Immature natural killer cell (primary cell): ENCODE measurements around the gene KRT6A. TPM values are rescaled to one million over a fixed set of nuclear protein-coding genes. Genes with fewer than 3 reads are reported as not detected.
A peak's percentile ranks its signal among the peaks of the same experiment; 100 is the strongest.
"Not testable (repeated sequence)": the region's sequence is repeated elsewhere in the genome, so short reads cannot be mapped to it uniquely, and the experiment has no call there.

Experiments used
- DNase-seq, 3 donors: peaks; one replicate each; pipeline ENCODE4 v3.0.0; 2022; ENCODE audit warnings: mixed read lengths in 1 of 3
- H3K27ac Mint-ChIP-seq, 6 donors: one replicate each; pipeline ENCODE4 v1.8.0; 2020; ENCODE audit warnings: mixed read lengths in 6 of 6, mild to moderate bottlenecking in 5 of 6, inconsistent platforms in 4 of 6, moderate library complexity in 3 of 6
- H3K27me3 Mint-ChIP-seq, 3 donors: one replicate each; pipeline ENCODE4 v1.8.0; 2020 to 2021; ENCODE audit warnings: low read depth in 3 of 3, mild to moderate bottlenecking in 3 of 3, mixed read lengths in 3 of 3, moderate library complexity in 3 of 3, inconsistent platforms in 1 of 3
- H3K36me3 Mint-ChIP-seq, 3 donors: one replicate each; pipeline ENCODE4 v1.8.0; 2020; ENCODE audit warnings: mixed read lengths in 3 of 3, inconsistent platforms in 2 of 3, mild to moderate bottlenecking in 2 of 3
- H3K4me1 Mint-ChIP-seq, 2 donors: one replicate each; pipeline ENCODE4 v1.8.0; 2020; ENCODE audit warnings: inconsistent platforms in 2 of 2, mild to moderate bottlenecking in 2 of 2, mixed read lengths in 2 of 2, moderate library complexity in 1 of 2
- H3K4me3 Mint-ChIP-seq, 5 donors: one replicate each; pipeline ENCODE4 v1.8.0; 2020; ENCODE audit warnings: mild to moderate bottlenecking in 5 of 5, mixed read lengths in 5 of 5, inconsistent platforms in 3 of 5, moderate library complexity in 3 of 5
- H3K9me3 Mint-ChIP-seq, 6 donors: one replicate each; pipeline ENCODE4 v1.8.0; 2020; ENCODE audit warnings: mild to moderate bottlenecking in 6 of 6, mixed read lengths in 6 of 6, inconsistent platforms in 4 of 6, moderate library complexity in 3 of 6
- polyA plus RNA-seq, 3 donors: library from polyadenylated mRNA; unstranded; fragments of 300-500 nt; fragmentation: Illumina TruSeq; gene quantifications; one replicate each; pipeline ENCODE4 v1.2.3, GENCODE V29; 2021

Gene KRT6A
- polyA plus RNA-seq, 3 donors from 2014 or later, result not detected

DNA sequence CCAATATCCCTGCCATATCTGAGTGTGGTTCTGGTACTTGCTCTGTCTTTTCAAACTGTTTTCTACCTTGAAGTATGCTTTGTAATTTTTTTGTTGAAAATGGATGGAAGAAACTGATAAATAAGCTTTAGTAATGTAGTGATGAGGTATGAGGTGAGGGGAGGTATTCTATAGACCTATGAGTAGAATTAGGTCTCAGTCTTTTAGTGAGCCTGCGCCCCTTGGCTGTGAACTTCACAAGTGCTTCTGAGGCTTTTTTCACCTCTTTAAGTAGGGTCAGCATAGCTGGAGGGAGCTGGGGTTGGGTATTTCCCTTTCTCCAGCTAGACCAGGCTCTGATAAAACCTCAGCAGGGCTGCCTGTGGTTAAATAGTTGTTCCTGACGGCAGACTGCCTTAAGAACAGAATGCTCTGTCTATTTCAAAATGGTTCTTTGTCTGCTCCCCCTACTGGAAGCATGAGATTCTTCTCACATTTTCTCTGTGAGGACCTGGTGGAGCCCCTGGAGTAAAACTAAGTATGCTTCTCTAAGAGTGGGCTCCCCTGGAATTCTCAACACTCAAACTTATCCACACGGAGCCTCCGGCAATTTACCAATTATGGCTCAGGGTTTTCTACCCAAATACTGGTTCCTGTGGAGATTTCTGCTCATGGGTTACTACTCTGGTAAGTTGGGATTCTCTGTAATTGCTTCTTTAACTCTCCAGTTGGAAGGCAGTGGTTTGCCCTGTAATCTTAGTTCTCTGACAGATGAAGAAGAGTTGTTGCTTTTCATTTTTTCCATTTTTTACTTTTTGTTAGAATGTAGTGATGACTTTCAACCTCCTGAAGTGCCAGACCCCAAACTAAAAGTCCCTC lies 14.0 kb upstream of the KRT6A start:
- Mint-ChIP-seq H3K4me3 (peak overlapping the region in 4 of 5 donors; percentile 9 to 64 (median 32)), H3K4me1 (peaks cover 15 to 23% of the 10 kb centered on the region in 2 donors), H3K27ac (peak overlapping the region; percentile 5 to 89 (median 62)), H3K9me3 (peaks cover 0 to 10% (median 5%) of the 10 kb centered on the region in 6 donors), H3K36me3 (peaks cover 0 to 9% (median 8%) of the 10 kb centered on the region in 3 donors), H3K27me3 (peaks cover 0 to 11% (median 1%) of the 10 kb centered on the region in 3 donors)
- DNase-seq, result peak; percentile 64 to 69 (median 65)

DNA sequence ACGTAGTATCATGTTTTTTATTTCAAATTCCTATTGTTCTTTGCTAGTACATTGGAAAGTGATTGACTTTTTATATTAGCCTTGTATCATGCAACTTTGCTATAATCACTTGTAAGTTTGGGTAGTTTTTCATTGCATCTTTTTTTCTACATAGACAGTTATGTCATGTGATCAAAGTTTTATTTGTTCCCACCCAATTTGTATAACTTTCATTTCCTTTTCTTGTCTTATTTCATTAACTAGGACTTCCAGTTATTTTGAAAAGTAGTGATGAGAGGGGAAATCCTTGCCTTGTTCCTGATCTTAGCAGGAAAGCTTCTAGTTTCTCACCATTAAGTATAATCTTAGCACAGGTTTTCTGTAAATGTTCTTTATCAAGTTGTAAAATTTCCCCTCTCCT lies 9.8 kb upstream of the KRT6A start:
- Mint-ChIP-seq H3K4me1 (peaks cover 15 to 19% of the 10 kb centered on the region in 2 donors), H3K27ac (no peak overlapping the region), H3K36me3 (no peaks in the 10 kb centered on the region), H3K27me3 (peaks cover 0 to 9% (median 2%) of the 10 kb centered on the region in 3 donors), H3K9me3 (peaks cover 0 to 1% (median 0%) of the 10 kb centered on the region in 6 donors), H3K4me3 (no peak overlapping the region)
- DNase-seq, result no peak

DNA sequence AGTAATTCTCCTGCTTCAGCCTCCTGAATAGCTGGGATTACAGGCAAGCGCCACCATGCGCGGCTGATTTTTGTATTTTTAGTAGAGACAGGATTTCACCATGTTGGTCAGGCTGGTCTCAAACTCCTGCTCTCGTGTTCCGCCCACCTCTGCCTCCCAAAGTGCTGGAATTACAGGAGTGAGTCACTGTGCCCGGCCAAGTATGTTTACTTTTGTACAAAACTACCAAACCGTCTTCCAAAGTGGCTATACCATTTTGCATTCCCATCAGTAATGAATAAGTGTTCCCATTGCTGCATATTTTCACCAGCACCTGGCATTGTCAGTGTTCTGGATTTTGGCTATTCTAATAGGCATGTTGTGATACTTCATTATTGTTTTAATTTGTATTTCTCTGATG lies 8.4 kb upstream of the KRT6A start:
- H3K27ac Mint-ChIP-seq, result no peak overlapping the region
- H3K9me3 Mint-ChIP-seq, result peaks cover 0 to 1% (median 0%) of the 10 kb centered on the region in 6 donors
- no peak overlapping the region for H3K4me3 Mint-ChIP-seq
- no peak for DNase-seq
- H3K27me3 Mint-ChIP-seq, result peaks cover 0 to 7% (median 3%) of the 10 kb centered on the region in 3 donors
- H3K4me1 Mint-ChIP-seq, result peaks cover 3 to 5% of the 10 kb centered on the region in 2 donors
- H3K36me3 Mint-ChIP-seq, result no peaks in the 10 kb centered on the region

DNA sequence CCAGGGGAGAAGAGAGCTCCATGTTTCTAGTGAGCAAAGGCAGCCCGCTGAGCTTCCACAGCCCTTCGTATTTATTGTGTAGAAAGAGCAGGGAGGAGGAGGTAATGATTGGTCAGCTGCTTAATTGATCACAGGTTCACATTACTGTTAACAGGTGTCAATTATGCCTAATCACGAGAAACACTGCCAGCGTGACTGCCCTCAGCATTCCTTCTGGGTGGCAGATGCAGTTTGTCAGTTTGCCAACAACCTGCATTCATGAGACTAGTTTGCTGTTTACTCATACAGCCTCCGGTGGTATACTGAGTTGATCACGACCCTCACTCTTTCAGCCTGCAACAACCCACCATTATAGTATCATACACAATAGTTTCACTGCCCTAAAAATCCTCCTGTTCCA lies 7.5 kb upstream of the KRT6A start:
- H3K4me1 Mint-ChIP-seq, H3K27ac Mint-ChIP-seq, DNase-seq, H3K4me3 Mint-ChIP-seq, H3K9me3 Mint-ChIP-seq, H3K36me3 Mint-ChIP-seq, H3K27me3 Mint-ChIP-seq: not testable (repeated sequence)

DNA sequence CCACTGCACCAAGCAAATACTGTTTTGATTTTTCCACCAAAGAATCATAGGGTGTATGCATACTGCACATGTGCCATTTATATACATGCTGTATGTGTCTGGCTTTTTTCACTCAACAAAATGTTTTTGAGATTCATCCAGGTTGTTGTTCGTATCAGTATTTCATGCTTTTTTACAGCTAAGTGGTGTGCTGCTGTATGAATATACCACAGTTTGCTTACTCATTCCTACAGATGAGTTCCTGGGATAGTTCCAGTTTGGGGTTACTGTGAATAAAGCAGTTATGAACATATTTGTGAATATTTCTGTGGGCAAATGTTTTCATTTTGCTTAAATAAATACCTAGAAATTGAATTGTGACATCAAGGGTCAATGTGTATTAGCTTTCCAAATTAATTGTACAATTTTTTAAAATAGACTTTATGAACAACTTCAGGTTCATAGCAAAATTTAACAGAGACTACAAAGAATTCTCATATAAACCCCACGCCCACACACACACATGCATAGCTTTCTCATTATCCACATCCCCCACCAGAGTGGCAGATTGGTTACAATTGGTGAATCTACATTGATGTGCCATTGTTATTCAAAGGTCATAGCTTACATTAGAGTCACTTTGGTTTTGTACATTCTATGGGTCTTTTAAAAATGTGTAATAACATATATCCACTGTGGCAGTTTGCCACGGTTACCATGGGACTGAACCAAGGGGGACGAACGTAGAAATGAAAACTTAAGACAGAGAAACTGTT lies 6.9 kb upstream of the KRT6A start:
- Mint-ChIP-seq H3K36me3 (no peaks in the 10 kb centered on the region), H3K9me3 (peaks cover 0 to 1% (median 0%) of the 10 kb centered on the region in 6 donors), H3K27me3 (peaks cover 2 to 4% (median 3%) of the 10 kb centered on the region in 3 donors), H3K4me3 (no peak overlapping the region), H3K4me1 (no peaks in the 10 kb centered on the region), H3K27ac (no peak overlapping the region)
- no peak for DNase-seq

DNA sequence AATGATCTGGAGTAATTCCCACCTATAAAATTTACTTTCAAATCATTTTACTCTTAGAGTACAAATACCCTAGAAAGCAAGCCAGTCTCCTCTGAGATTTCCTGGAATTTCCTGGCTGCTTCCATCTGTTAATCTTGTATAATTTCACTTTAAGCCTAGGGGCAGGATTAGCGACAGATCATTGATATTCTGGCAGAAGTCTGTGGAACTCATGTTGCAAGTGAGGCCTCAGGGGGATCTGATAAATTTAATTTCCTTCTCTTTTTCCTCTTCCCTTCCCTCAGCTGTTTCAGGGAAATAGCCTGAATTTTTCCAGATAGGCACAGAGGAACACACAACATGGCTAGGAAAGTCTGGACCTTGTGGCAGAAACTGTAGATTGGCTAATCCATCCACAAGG lies 5.9 kb upstream of the KRT6A start:
- DNase-seq, result no peak
- Mint-ChIP-seq H3K9me3 (peaks cover 0 to 1% (median 0%) of the 10 kb centered on the region in 6 donors), H3K27me3 (peaks cover 2 to 9% (median 3%) of the 10 kb centered on the region in 3 donors), H3K27ac (no peak overlapping the region), H3K36me3 (no peaks in the 10 kb centered on the region), H3K4me1 (no peaks in the 10 kb centered on the region), H3K4me3 (no peak overlapping the region)

DNA sequence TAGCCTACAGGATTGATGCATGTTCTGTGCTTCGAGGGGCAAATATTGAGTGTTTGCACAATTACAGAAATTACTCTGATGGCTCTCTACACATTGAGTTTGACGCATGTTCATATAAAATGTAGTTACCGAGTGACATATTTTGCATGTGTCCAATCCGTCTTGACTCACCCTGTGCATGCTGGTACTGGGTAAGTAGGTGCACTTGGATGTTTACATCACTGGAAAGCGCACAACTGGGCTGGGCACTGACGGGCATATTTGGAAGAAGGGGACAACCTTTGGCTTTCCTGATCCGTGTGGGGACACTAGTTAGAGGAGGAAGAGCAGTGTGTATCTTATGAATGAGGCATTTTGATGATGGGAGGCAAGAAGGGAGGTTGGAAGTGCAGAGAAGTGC lies 4.9 kb upstream of the KRT6A start:
- Mint-ChIP-seq H3K27me3 (peaks cover 2 to 14% (median 3%) of the 10 kb centered on the region in 3 donors), H3K4me3 (no peak overlapping the region), H3K9me3 (peaks cover 0 to 1% (median 0%) of the 10 kb centered on the region in 6 donors), H3K36me3 (no peaks in the 10 kb centered on the region), H3K4me1 (no peaks in the 10 kb centered on the region), H3K27ac (peak overlapping the region in 1 of 6 donors; percentile 1)
- DNase-seq, result no peak

DNA sequence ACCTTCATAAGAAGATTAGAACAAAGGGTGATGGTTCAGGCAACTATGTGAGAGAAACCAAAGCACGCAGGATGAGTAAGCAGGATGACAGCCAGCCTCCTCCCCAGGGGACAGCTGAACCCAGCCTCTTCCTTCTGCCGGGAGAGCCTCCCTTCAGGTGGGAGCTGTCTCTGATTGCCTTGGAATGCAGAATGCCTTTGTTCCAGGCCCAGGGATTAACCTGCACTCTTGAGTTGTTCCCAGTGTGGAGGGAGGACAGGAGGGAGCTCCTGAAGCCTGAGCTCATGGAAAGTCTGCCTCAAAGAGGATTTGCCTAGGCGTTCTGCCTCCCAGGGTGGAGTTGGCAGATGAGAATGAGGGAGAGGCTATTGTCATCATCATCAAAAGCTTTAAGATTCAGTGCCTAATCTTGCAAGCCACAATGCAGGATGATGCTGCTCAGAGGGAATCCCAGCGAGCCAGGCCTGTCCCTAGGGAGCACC lies 3.6 kb upstream of the KRT6A start:
- Mint-ChIP-seq H3K4me1 (no peaks in the 10 kb centered on the region), H3K4me3 (no peak overlapping the region)

DNA sequence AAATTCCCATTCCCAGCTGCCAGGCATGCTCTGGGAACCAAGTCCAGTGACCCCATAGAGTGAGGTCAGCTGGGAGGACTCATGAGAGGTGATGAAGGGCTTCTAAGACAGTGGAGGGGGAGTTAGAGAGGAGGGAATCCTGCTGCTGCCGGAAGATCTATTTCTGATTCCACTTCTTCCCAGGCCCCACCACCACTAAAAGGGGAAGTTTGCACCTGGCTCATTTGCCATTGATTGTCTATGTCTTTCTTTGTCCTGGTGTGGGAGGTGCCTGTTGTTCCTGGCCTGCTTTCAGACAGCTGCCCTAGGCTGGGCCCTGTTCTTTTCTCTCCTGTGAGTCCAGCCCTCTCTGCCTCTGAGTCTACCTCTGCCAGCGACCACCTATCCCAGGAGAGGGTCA lies 3.0 kb upstream of the KRT6A start:
- no peaks in the 10 kb centered on the region for H3K36me3 Mint-ChIP-seq
- no peak for DNase-seq
- peaks cover 2 to 18% (median 5%) of the 10 kb centered on the region in 3 donors for H3K27me3 Mint-ChIP-seq
- no peak overlapping the region for H3K27ac Mint-ChIP-seq
- no peaks in the 10 kb centered on the region for H3K4me1 Mint-ChIP-seq
- no peak overlapping the region for H3K4me3 Mint-ChIP-seq
- H3K9me3 Mint-ChIP-seq, result peaks cover 0 to 1% (median 0%) of the 10 kb centered on the region in 6 donors

More for the DNA sequence above, 3.6 kb upstream of the KRT6A start:
- no peaks in the 10 kb centered on the region for H3K36me3 Mint-ChIP-seq
- H3K27ac Mint-ChIP-seq, result no peak overlapping the region
- H3K9me3 Mint-ChIP-seq, result peaks cover 0 to 1% (median 0%) of the 10 kb centered on the region in 6 donors
- H3K27me3 Mint-ChIP-seq, result peaks cover 2 to 16% (median 3%) of the 10 kb centered on the region in 3 donors
- DNase-seq, result no peak

DNA sequence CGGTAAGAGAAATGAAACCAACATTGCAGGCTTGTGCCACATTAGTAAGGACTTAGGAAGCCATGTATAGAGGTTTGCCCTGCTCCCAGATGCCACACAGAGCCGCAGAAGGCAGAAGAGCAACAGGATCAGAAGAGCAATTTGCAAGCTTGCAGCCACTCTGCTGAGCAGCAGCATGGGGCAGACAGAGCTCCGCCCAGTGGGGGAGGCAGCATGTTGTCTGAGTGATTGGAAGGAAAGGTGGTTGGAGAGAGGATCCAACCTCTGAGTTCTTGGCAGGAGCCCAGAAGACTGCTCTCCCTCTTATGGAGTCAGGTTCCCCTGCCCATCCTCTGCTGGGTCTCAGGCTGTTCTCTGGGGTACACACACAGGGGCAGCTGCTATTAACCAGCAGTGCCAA lies 2.3 kb upstream of the KRT6A start:
- no peak for DNase-seq
- H3K9me3 Mint-ChIP-seq, result no peaks in the 10 kb centered on the region
- peak overlapping the region in 1 of 6 donors; percentile 2 for H3K27ac Mint-ChIP-seq
- no peaks in the 10 kb centered on the region for H3K36me3 Mint-ChIP-seq
- no peak overlapping the region for H3K4me3 Mint-ChIP-seq
- no peaks in the 10 kb centered on the region for H3K4me1 Mint-ChIP-seq
- peaks cover 2 to 20% (median 8%) of the 10 kb centered on the region in 3 donors for H3K27me3 Mint-ChIP-seq

DNA sequence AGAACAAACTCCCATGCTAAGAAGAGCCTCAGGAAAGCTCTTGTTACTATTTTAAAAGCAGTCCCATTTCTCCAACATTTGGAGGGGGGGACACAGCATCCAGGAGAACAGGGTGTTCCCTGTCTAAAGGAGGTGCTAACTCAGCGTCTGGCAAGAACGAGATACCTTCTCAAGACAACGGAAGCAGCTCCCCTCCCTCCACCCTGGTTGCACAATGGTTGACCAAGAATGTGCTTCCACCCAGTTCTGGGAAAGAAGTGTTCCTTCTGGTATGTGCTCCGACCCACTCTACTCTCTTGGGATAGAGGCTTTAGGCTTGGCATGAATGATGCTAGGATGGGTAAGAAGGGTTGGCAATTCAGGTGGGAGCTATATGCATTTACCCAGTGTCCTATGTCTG lies 1.5 kb upstream of the KRT6A start:
- Mint-ChIP-seq H3K27me3 (peaks cover 4 to 25% (median 7%) of the 10 kb centered on the region in 3 donors), H3K36me3 (no peaks in the 10 kb centered on the region), H3K27ac (peak overlapping the region in 1 of 6 donors; percentile 9), H3K9me3 (no peaks in the 10 kb centered on the region), H3K4me3 (no peak overlapping the region), H3K4me1 (no peaks in the 10 kb centered on the region)
- DNase-seq, result no peak

DNA sequence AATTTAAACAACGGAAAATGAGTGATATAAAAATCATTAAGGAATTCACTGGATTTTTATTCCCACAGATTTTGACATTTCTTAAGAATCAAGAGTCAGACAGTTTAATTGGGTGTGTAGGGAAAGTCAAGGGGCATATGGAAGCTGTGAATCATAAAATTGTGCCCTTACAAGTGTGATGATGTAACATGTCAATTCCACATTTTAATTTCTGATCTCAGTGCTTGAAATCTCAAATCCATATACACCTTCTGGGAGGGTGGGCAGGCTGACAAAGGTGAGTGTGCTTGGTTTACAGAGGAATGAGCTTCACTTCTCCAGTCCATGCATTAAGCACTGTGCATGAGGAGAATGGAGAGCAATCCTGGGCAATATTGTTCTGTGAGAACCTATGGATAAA lies 1.0 kb upstream of the KRT6A start:
- H3K9me3 Mint-ChIP-seq, result no peaks in the 10 kb centered on the region
- H3K27ac Mint-ChIP-seq, result peak overlapping the region in 1 of 6 donors; percentile 9
- no peaks in the 10 kb centered on the region for H3K4me1 Mint-ChIP-seq
- no peak for DNase-seq
- no peak overlapping the region for H3K4me3 Mint-ChIP-seq
- H3K36me3 Mint-ChIP-seq, result no peaks in the 10 kb centered on the region
- H3K27me3 Mint-ChIP-seq, result peaks cover 4 to 25% (median 7%) of the 10 kb centered on the region in 3 donors

DNA sequence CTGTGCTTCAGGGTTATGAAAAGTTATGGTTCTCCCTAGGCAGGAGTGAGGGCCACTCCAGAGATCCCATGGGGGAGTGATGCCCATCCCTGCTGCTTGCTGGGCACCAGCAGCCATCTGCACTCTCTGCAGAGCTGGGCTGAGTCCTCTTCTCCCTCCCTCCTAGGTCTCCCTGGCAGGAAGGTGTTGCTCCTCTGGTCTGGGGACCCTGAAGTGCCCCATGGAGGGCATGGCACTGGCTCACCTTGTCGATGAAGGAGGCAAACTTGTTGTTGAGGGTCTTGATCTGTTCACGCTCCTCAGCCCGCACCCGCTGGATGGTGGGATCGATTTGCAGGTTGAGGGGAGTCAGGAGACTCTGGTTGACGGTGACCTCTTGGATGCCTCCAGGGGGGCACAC lies 652 bp downstream of the KRT6A start:
- H3K27me3 Mint-ChIP-seq, result peaks cover 7 to 24% (median 8%) of the 10 kb centered on the region in 3 donors
- not testable (repeated sequence) for H3K4me1 Mint-ChIP-seq, H3K9me3 Mint-ChIP-seq, H3K36me3 Mint-ChIP-seq, H3K27ac Mint-ChIP-seq, H3K4me3 Mint-ChIP-seq, DNase-seq

DNA sequence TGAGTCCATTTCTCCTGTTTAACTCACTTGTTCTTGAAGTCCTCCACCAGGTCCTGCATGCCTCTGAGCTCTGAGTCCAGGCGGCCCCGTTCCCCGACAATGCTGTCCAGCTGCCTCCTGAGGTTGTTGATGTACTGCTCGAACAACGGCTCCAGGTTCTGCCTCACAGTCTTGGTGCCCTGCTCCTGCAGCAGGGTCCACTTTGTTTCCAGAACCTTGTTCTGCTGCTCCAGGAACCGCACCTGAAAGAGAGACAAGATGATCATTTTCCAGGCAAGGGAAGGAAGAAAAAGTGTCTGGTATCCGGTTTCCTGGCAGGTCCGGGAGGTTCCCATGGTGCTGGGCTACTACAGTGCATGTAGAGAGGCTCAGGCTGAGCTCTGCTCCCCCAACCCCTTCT lies 1.6 kb downstream of the KRT6A start:
- H3K9me3 Mint-ChIP-seq, H3K36me3 Mint-ChIP-seq, H3K4me3 Mint-ChIP-seq, H3K4me1 Mint-ChIP-seq, DNase-seq: not testable (repeated sequence)
- H3K27me3 Mint-ChIP-seq, result peaks cover 5 to 27% (median 8%) of the 10 kb centered on the region in 3 donors
- H3K27ac Mint-ChIP-seq, result peak overlapping the region in 1 of 6 donors; percentile 76
